Suppressor macrophage treated with lipopolysaccharide for 1 hour (primary cell): Measurements from ENCODE around the gene CACNA2D4.
"Not testable (repeated sequence)": the region's sequence is repeated elsewhere in the genome, so short reads cannot be mapped to it uniquely, and the experiment has no call there.

Experiments
- DNase-seq, 3 donors: peaks; one replicate each; pipeline ENCODE4 v3.0.0-alpha.2; 2020 to 2022

The CACNA2D4 gene

GRCh38 chr12:1918081-1918883, at the start of gene CACNA2D4:
CACNA2D4 (minus strand) TSS chr12:1918652; CDS start chr12:1918473, 179 bp downstream.
- DNase-seq = peak; percentile 38 to 67 (median 39)

- no peak for DNase-seq
Observed at GRCh38 chr12:1966561-1967226, 48.2 kb upstream of the CACNA2D4 start.

- no peak for DNase-seq
Observed at GRCh38 chr12:1965916-1966315, 47.5 kb upstream of the CACNA2D4 start.

GRCh38 chr12:1962051-1963020, 43.9 kb upstream of the CACNA2D4 start:
- DNase-seq = peak in 1 of 3 donors; percentile 13

- no peak for DNase-seq
Observed at GRCh38 chr12:1956716-1957115, 38.3 kb upstream of the CACNA2D4 start.

- DNase-seq = no peak
Observed at GRCh38 chr12:1949771-1950470, 31.5 kb upstream of the CACNA2D4 start.

GRCh38 chr12:1948883-1949282, 30.4 kb upstream of the CACNA2D4 start:
- DNase-seq = no peak

GRCh38 chr12:1947081-1947480, 28.6 kb upstream of the CACNA2D4 start:
- DNase-seq = no peak

- DNase-seq = no peak
Observed at GRCh38 chr12:1946296-1946695, 27.8 kb upstream of the CACNA2D4 start.

GRCh38 chr12:1945502-1945901, 27.1 kb upstream of the CACNA2D4 start:
- DNase-seq = not testable (repeated sequence)

- peak; percentile 89 to 93 (median 92) for DNase-seq
Observed at GRCh38 chr12:1939801-1940607, 21.6 kb upstream of the CACNA2D4 start.

- DNase-seq = no peak
Observed at GRCh38 chr12:1939331-1939730, 20.9 kb upstream of the CACNA2D4 start.

- DNase-seq = no peak
Observed at GRCh38 chr12:1937481-1938224, 19.2 kb upstream of the CACNA2D4 start.

GRCh38 chr12:1936406-1937320, 18.2 kb upstream of the CACNA2D4 start:
- no peak for DNase-seq

- no peak for DNase-seq
Observed at GRCh38 chr12:1935700-1936378, 17.4 kb upstream of the CACNA2D4 start.

GRCh38 chr12:1935242-1935641, 16.8 kb upstream of the CACNA2D4 start:
- DNase-seq = no peak

- DNase-seq = no peak
Observed at GRCh38 chr12:1934831-1935230, 16.4 kb upstream of the CACNA2D4 start.

- no peak for DNase-seq
Observed at GRCh38 chr12:1934068-1934467, 15.6 kb upstream of the CACNA2D4 start.
